ENCODE results near the gene ATXN7L2. TPM values are rescaled to one million over a fixed set of nuclear protein-coding genes. Genes with fewer than 3 reads are reported as not detected.

ATXN7L2 gene
- total and polyA plus RNA-seq, 2 of the 8 experiments (the other 6 are each of a cell fraction or from before 2014, with no cell fraction given), result 8.1 to 9.3 TPM

- no peak overlapping the region for H3K9ac ChIP-seq (replicated peaks in 1 of 4; ENCODE audit: extremely low read depth in 1 of 4, low read depth in 3 of 4, low read length in 3 of 4)
- H3K23me2 ChIP-seq (ENCODE audit: low read depth, low read length), result peaks cover 10% of the 10 kb centered on the region
- H2AFZ ChIP-seq (ENCODE audit: low read length), result no peak overlapping the region
- no peak overlapping the region for H2BK5ac ChIP-seq (ENCODE audit: low read depth, low read length)
- H4K5ac ChIP-seq (ENCODE audit: insufficient read length, low read depth, low read length), result no peak overlapping the region
- ChIA-PET CTCF (ENCODE audit: partially characterized antibody) (interaction anchor here (24.3 to 43.7 kb wide), 2 partner anchors 17 to 21 kb away, joined by 666 to 1755 read pairs; partner anchors contain the start of genes ATXN7L2, CYB561D1 and GPR61), POLR2A (ENCODE audit: partially characterized antibody) (interaction anchor here (1.2 kb wide), 1 partner anchor 9 kb away, joined by 3 read pairs; no protein-coding TSS in a partner anchor)
- 94% methylated on average over 2 of the region's 2 CpGs; no CpG with 5 or more reads in 1 of the 2 experiments for WGBS, 2 experiments (ENCODE audit: extremely low coverage in 1 of 2, insufficient coverage in 1 of 2, insufficient read length in 1 of 2, insufficient replicate concordance in 2 of 2, low coverage in 1 of 2, low lambda C conversion rate in 2 of 2, missing lambda C conversion rate in 1 of 2)
- no peak overlapping the region for H2BK20ac ChIP-seq (ENCODE audit: low read length)
- no peak overlapping the region for H2AK5ac ChIP-seq (ENCODE audit: low read depth, low read length)
- H2BK15ac ChIP-seq (ENCODE audit: low read length), result no peak overlapping the region
- peaks cover 0 to 23% (median 15%) of the 10 kb centered on the region in 4 experiments; a peak in 6 of 7 replicates for H3K27me3 ChIP-seq (replicated peaks in 1 of 4; ENCODE audit: control insufficient read depth in 3 of 4, extremely low read depth in 1 of 4, insufficient read depth in 3 of 4, low read length in 3 of 4)
- H2BK120ac ChIP-seq (replicated peaks; ENCODE audit: low read depth, low read length), result no peak overlapping the region
- H4K91ac ChIP-seq (replicated peaks; ENCODE audit: insufficient read length, low read length), result no peak overlapping the region
- H3K4me1 ChIP-seq (replicated peaks in 1 of 4; ENCODE audit: control insufficient read depth in 3 of 4, insufficient read depth in 4 of 4, low read length in 3 of 4), result peaks cover 0 to 7% (median 3%) of the 10 kb centered on the region in 4 experiments; a peak in 1 of 7 replicates
- H3K79me1 ChIP-seq (ENCODE audit: low read depth, low read length), result no peaks in the 10 kb centered on the region
- H3K14ac ChIP-seq (ENCODE audit: insufficient read length), result no peak overlapping the region
- H3K4ac ChIP-seq (replicated peaks; ENCODE audit: insufficient read length, low read depth, low read length), result no peak overlapping the region
- no peak overlapping the region for H2BK12ac ChIP-seq (ENCODE audit: low read depth, low read length)
- DNase-seq (ENCODE audit: low read depth in 1 of 2, low spot score in 2 of 2), result no peak
- H3K56ac ChIP-seq (replicated peaks; ENCODE audit: insufficient read length, low read depth, low read length), result no peak overlapping the region
- FAIRE-seq, result no peak
- H3K9me3 ChIP-seq (ENCODE audit: insufficient read depth in 2 of 2, low read depth in 1 of 2, low read length in 1 of 2), result no peaks in the 10 kb centered on the region
- H3K23ac ChIP-seq (ENCODE audit: insufficient read length), result no peak overlapping the region
- TF ChIP-seq GABPA (IDR thresholded peaks at IDR 0.05; ENCODE audit: borderline replicate concordance, insufficient read depth, low read length) (no peak), CBX8 (IDR thresholded peaks at IDR 0.05; ENCODE audit: borderline replicate concordance, low read depth, low read length) (no peak), TAF1 (IDR thresholded peaks at IDR 0.05; ENCODE audit: low read depth, low read length) (no peak), CHD1 (IDR thresholded peaks at IDR 0.05; ENCODE audit: low read depth, low read length) (no peak)
- no peak overlapping the region for H3K4me3 ChIP-seq (ENCODE audit: extremely low read depth in 1 of 4, insufficient read depth in 2 of 4, low read depth in 3 of 4, low read length in 4 of 4)
- H3K27ac ChIP-seq (ENCODE audit: low read depth, low read length), result no peak overlapping the region
- H3K79me2 ChIP-seq (ENCODE audit: control insufficient read depth in 1 of 2, insufficient read depth in 2 of 2, low read length in 2 of 2), result no peaks in the 10 kb centered on the region
- H4K8ac ChIP-seq (ENCODE audit: extremely low read depth, insufficient read depth, low read length), result no peak overlapping the region
- no peak overlapping the region for H3K4me2 ChIP-seq (ENCODE audit: insufficient read depth in 1 of 2, low read depth in 2 of 2, low read length in 2 of 2)
- no peaks in the 10 kb centered on the region for H3K36me3 ChIP-seq (ENCODE audit: control insufficient read depth in 2 of 4, insufficient read depth in 4 of 4, low read length in 3 of 4)
- no peak overlapping the region for H3K18ac ChIP-seq (ENCODE audit: extremely low read depth, low read length)
- H4K20me1 ChIP-seq (replicated peaks in 1 of 2; ENCODE audit: control insufficient read depth in 1 of 2, insufficient read depth in 2 of 2, low read length in 2 of 2), result peaks cover 0 to 5% of the 10 kb centered on the region in 2 experiments
These were observed 29.5 kb downstream of the ATXN7L2 start for GRCh38 chr1:109513110-109513710.
